ENCODE measurements around the gene DYRK1A.
"Not testable (repeated sequence)": the region's sequence is repeated elsewhere in the genome, so short reads cannot be mapped to it uniquely, and the experiment has no call there.

DYRK1A gene

DNA sequence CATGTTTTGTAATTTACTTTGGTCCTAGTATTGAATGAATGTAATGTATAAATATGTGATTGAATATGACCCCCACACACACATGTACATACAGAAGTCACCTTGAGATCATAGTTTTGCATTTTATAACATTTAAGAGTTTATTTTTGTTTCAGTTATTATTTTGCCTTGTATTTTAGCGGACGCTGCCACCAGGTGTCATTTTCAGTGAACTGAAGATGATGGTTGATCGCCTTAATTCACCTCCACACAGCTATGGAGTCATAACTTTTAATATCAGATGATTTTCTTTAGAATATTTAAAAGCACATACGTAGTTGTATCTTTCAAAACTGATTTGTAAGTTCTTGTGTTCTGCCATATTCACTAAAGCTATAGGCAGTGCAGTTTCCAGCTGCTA lies 130.4 kb downstream of the DYRK1A start:
- no peak for DNase-seq

DNA sequence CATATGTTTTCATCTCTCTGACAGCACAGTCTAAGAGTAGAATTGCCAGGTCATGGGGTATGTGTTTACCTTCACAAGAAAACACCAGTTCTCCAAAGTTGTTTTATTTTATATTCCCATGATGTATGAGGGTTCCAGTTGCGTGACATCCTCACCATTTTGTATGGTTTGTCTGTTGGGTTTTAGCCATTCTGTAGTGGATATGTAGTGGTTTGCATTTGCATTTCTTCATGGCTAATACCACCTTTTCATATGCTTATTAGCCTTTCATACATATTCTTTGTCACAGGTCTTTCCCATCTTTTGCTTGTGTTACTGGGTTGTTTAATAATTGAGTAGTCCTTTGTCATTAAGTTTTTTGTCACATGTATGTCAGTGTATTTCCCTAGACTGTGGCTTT lies 132.1 kb downstream of the DYRK1A start:
- DNase-seq: no peak

DNA sequence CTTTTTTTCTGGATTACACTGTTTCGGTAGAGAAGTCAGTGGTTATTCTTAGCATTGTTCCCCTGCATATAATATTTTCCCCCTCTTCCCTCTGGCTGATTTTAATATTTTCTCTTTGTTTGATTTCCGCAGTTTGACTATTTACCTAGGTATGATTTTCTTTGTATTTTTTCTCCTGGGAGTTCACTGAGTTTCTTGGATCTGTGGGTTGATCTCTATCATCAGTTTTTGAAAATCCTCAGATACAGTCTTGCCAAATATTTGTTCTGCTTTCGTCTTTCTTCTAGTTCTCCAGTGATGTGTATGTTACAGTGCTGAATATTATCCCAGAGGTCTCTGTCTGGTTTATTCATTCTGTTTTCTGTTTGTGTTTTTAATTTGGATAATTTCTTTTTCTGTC lies 136.4 kb downstream of the DYRK1A start:
- DNase-seq: no peak

DNA sequence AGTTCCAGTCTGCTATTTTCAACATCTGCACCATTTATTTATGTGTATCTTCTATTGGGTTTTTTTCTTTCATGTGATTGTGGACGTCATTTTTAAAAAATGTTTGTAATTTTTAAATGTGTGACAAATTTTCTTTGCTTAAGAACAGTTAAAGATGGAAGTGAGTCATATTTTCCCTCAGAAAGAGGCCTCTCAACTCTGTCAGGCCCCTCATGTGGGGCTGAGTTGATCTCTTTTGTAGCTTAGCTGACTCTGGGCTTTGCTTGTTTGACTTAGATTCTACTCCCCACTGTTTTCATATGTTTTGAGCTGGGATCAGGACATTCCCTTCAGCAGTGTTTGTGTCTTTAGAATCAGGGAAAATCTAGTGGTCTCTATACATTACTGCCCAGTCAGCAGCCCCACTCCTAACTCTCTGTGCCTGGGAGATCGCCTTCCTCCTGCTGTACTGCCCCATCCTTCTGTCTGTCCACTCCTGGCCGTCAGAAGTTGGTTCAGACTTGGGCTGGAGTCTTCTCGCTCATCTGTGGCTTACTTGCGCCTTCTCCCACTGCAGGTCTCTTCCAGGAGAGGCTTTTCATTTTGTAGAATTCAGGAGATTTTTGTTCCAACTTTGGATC lies 137.4 kb downstream of the DYRK1A start:
- no peak for DNase-seq

DNA sequence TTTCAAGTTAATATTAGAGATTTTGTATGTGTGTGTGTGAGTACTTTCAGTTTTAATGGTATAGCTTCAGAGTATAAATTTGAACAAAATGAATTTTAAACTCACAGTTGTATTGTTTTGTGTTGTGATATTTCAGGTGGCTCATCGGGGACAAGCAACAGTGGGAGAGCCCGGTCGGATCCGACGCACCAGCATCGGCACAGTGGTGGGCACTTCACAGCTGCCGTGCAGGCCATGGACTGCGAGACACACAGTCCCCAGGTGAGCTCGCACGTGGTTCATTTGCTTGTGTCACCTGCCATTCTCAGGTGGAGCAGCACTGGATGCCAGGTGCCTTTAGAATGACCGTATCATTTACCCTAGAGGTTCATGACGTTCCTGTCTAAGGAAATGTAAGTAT lies 139.4 kb downstream of the DYRK1A start:
- DNase-seq: no peak

DNA sequence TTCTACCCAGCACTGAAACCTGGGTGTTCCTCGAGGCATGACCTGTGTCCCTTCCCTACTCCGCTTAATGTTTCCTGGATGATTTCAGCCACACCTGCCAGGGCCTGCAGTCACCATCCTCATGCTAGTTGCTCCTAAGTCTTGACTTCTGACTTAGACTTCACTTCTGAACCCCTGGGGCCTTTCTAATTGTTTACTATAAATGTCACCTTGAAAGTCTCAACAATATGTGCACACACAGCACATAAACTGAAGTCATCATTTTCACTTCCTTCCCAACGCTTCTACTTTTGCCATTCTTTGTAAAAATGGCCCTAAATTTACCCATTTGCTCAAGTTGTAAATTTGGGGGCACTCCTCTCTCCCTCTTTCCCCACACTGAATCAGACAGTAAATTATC lies 141.1 kb downstream of the DYRK1A start:
- no peak for DNase-seq

DNA sequence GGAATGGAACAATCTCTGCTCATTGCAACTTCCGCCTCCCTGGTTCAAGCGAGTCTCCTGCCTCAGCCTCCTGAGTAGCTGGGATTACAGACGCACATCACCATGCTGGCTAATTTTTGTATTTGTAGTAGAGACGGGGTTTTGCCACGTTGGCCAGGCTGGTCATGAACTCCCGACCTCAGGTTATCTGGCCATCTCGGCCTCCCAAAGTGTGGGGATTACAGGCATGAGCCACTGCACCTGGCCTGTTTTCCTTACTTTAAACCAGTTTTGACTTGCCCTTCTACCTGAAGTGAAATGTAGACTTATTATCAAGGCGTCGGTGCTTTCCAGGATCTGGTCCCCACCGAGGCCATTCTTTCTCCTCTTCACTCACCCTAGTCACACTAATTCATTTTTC lies 141.8 kb downstream of the DYRK1A start:
- DNase-seq: no peak

DNA sequence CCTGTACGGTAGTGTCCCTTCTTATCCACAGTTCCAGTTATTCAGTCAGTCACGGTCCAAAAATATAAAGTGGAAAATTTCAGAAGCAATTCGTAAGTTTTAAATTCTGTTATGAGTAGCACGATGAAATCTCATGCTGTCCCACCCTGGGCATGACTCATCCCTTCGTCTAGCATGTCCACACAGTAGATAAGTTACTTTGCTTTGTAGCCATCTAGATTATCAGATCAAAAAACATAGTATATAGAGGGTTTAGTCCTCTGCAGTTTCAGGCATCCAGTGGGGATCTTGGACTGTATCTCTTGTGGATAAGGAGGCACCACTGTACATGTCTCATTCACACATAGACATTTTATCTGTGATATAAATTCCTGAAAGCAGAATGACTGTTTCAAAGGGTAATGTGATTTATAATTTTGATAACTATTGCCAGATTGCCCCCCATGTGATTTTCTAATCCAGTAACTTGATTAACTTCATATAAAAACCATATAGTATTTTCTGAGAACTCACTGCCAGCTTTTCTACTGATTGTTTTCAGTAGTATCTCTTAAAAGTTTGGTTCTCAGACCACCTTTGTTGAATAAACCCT lies 143.3 kb downstream of the DYRK1A start:
- DNase-seq: no peak

DNA sequence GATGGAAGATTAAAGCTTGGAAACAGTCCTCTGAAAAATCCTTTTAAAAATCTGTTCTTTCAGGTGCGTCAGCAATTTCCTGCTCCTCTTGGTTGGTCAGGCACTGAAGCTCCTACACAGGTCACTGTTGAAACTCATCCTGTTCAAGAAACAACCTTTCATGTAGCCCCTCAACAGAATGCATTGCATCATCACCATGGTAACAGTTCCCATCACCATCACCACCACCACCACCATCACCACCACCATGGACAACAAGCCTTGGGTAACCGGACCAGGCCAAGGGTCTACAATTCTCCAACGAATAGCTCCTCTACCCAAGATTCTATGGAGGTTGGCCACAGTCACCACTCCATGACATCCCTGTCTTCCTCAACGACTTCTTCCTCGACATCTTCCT lies 145.3 kb downstream of the DYRK1A start:
- DNase-seq: no peak

DNA sequence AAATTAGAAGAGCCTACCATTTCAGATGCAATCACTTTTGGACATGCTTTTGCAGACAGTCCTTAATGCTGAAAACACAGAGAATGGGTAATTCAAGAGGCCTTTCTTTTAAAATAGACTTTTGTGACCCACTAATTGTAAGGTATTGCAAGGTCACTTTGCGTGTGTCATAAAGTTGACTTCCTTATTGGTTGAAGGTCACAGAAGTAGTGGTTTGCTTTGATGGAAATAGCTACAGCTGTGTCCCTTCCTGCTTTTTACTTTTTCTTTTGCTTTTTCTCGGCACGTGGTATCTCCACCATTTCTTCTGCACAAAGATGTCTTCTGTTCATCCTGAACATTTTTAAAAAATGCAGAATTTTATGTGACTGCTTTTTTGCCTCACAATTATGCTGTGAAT lies 146.8 kb downstream of the DYRK1A start:
- no peak for DNase-seq

DNA sequence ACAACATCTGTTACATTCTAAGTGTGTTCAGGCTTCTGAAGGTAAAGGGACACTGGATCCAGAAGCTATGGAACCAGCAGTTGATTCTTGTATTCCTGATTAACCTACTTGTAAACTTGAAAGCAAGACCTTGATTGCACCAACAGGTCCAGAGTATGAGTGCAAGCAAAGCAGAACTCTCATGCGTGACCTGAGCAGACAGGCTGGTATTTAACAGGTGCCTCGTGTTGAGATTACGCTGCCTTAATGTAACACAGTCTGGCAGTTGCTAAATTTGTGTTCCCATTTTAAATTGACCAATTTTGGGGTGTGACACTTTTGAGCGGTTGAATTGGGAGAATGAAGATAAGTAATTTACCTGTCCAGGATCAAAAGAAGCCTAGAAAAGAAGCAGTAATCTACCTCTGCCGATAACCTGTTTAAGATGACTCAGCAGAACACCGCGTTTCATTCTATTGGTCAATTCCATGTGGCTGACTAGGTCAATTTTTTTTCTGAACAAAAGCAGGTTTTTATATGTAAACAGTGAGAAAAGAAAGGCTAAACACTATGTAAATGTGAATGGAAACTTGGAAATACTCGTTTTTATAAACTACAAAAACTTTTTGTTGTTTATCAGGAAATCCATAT lies 147.6 kb downstream of the DYRK1A start:
- no peak for DNase-seq

DNA sequence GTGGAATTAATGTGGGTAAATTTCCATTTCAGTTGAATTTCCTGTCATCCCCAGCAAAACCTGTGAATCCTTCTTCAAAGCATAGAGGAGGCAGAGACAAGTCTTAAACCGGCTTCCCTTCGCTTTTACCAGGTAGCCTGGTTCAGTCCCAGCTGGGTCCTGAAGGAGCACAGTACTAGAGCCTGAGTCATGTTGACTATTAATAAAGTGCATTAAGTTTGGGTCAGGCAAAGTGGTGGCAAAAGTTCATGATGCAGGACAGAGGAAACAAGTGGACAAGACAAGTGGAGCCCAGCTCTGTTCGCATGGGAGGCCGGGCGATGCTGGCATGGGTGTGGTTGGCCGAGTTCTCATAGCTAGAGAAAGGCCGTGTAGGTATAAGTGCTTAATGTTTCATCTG lies 150.4 kb downstream of the DYRK1A start:
- no peak for DNase-seq

DNA sequence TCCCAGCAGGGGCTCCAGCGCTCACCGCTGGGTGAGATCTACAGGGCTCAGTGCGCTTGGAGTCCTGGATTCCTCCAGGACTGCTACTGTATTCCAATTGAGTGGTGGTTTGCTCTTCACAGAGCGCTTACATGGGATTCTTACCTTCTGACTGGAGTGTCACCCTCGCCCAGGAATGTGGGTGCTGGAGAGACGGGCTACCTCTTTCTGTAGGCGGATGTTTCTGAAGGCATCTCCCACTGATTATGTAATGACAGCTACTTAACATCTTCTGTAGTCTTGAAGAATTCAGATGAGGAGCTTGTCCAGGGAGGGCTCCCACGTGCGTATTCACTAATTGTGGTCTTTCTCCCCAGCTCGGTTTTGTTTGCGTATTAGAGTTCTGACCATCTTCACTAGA lies 154.2 kb downstream of the DYRK1A start:
- no peak for DNase-seq

DNA sequence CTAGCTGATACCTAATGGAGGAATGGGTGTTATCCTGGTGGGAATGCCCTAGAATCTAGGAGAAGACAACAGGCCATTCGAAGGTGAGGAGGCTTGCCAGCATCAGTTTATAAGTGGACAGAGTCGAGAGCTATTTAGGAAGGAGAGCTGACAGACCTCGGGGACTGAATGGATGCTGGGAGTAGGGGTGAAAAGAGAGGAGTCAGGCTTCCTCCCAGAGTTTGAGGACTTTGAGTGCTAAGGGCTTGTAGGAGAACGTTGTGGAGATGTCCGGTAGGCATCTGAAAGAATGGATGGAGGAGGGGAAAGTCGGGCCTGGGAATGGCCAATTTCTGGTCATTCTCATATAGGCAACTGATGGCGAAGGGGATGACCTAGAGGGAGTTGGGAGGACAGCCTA lies 155.1 kb downstream of the DYRK1A start:
- no peak for DNase-seq

DNA sequence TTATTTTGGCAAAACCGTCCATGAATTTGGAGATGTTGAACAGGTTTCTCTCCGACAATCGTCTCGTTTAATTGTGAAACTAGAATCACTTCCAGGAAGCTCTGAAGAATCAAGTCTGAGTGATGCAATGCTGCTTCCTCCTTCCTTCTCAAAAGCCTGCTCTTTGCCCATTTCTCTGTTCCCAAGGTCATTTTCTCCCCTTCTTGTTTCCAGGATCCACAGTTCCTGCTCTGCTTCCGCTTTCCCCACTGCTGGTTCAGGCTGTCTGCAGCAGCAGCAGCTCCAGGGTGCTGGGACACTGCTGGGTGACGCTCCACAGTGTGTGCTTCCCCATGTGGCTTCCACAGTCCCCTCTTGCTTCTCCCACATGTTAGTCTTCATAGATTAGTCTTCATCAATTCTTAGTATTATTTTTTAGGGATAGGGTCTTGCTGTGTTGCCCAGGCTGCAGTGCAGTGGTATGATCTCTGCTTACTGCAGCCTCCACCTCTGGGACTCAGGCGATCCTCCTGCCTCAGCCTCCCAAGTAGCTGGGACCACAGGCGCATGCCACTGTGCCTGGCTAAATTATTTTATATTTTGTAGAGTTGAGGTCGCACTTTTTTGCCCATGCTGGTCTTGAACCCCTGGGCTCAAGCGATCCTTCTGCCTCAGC lies 156.2 kb downstream of the DYRK1A start:
- DNase-seq: no peak

DNA sequence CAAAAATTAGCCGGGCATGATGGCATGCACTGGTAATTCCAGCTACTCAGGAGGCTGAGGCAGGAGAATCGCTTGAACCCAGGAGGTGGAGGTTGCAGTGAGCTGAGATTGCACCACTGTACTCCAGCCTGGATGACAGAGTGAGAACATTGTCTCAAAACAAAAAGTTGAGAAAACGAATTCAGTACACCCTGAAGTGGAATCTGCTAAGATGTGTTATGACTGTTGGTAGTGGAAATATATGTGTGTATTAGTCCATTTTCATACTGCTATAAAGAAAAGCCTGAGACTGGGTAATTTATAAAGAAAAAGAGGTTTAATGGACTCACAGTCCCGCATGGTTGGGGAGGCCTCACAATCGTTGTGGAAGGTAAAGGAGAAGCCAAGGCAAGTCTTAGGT lies 158.4 kb downstream of the DYRK1A start:
- DNase-seq: not testable (repeated sequence)

DNA sequence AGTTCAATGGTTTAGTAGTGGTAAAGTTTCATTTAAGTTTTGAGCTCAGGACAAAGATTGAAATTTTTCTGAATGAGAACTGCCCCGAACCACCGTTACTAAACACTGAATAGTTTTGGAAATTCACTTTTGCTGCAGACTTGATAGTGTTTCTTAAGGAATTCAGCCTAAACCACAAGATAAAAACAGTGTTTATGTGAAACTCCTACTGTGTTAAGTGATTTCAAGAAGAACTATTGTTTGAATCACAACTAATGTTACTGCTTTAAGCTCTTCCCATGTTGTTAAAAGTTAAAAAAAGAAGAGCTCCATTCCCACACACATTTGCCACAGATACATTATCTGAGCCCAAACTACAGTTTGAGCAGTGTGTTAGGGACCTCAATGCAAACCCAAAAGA lies 159.2 kb downstream of the DYRK1A start:
- no peak for DNase-seq

DNA sequence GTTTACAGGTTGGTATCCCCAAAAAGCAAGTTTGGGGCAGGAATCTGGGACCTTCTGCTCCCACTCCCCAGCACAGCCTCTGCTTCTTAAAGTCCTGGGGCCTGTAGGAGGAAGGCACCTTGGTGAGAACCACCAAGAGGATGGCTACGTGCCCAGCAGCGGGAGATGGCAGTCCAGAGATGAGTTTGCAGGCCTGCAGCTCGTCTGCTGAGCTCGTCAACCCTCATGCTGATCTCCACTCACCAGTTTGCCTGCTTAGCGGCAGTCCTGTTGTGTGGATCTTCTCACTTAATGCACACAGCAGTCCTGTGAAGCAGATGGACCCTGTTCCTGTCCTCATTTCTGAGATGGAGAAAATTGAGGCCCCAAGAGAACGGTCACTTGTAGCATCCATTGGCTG lies 160.5 kb downstream of the DYRK1A start:
- no peak for DNase-seq

DNA sequence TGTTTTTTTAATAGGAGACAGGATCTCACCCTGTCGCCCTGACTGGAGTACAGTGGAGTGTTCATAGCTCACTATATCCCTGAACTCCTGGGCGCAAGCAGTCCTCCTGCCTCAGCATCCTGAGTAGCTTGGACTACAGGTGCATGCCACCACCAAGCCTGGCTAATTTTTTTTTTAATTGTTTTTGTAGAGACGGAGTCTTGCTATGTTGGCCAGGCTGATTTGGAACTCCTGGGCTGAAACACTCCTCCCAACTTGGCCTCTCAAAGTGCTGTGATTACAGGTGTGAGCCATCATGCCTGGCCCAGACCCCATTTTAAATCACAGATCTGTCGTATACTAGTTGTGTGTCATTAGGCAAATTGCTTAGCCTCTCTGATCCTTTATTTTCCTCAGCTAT lies 161.1 kb downstream of the DYRK1A start:
- no peak for DNase-seq

DNA sequence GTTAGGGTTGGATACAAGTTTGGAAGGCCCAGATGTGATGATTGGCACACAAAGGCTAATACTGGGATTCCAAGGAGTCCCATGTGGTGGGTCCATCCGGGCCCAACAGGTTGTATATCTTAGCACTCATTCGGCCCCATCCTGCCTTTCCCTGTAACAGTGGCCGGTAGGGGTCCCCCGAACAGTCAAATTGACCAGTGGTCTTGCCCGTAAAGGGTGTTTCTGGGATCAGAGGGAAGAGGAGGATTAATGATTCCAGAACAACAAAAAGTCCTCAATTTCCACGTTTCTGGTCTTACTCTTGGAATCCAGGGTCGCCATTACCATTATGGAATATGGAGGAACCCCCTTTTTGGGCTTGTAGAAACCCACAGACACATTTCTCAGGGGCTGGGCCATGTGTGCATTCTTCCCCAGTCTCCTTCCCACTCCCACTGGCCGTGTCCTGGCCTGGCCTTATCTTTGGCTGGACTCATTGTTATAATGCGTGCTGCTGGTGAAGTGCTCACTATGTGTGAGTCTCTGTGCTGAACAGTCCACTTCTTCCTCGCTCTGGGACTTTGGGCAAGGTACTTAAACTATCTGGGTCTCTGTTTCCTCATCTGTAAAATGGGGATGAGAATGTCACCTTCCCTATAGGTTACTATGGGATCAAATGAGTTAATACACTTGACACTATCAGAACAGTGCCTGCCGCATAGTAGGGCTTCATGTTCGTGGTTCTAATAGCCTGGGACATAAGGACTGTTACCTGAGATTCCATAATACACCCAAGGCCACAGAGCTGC lies 161.8 kb downstream of the DYRK1A start:
- DNase-seq: no peak

DNA sequence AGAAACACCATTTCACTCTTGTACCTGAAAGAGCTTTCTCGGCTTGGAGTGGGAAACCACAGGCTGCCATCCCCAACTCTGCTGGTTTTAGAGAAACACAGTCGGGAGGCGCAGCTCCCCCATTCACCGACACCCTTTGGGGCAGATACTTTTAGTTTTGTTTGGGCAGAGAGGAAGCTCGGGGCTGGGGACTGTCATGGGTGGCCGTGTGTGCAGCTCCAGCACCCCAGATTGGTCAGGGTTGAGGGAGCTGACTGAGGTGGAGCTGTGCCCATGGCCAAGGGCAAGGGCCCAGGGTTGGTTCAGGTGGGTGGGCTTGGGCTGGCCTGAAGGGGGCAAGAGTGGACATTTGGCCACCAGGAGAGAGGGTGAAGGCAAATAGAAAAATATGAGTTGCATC lies 163.1 kb downstream of the DYRK1A start:
- no peak for DNase-seq

DNA sequence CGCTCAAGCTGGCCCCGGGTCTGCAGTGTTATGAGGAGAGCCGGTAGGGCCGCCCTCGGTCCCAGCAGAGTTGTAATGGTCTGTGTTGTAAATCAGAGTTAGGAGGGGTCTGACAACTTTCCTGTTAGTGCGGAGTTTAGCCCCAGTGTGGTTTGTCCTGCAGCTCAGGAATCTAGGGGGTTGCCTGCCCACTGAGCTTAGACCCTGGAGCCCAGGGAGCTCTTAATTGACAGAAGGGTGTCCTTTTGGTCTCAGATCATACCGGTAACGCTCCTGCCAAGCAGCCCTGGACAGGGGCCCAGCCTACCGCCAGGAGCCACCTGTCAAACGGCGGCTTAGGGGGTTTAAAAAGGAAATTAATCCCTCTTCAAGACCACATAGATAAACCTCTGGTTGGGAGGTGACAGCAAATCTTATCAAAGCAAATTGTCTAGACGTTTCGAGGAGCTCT lies 164.4 kb downstream of the DYRK1A start:
- no peak for DNase-seq

DNA sequence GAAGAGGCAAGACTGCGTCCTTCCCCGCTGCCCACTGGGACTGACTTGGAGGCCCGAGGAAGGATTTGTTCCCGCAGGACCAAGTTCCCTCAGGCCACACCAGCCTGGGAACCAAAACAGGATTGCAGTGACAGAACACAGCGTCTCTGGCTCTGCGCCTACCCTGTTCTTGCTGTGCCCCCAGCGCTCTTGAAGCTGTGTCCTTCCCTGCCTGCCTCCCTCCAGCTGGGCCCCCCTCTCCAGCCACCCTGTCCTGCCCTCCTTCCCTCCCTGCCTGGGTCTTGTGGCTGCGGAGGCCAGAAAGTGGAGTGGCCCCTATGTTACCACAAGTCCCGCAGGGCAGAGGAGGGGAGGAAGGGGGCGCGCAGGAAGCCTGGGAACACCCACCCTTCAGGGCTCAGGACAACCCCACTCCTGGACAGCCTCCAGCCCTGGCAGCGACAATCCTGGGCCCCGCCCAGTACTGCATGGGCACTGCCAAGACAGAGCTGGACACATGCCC lies 164.9 kb downstream of the DYRK1A start:
- no peak for DNase-seq

Measured in kidney glomerular epithelial cell (primary cell).